SK-N-SH treated with all-trans-retinoic acid at 6 μM for 48 hours (cell line): ENCODE results near the gene ADCY9.

Source experiments
- BACH2 ChIP-seq: fragments of 250-450 bp; sonication (Bioruptor Pico); IDR thresholded peaks from 2 replicates; pipeline ENCODE4 v1.9.0; 2021; ENCODE audit warnings: mild to moderate bottlenecking, borderline replicate concordance
- CSDC2 ChIP-seq: fragments of 250-450 bp; sonication (Bioruptor Pico); IDR thresholded peaks from 2 replicates; pipeline ENCODE4 v1.5.0; 2020; ENCODE audit warnings: mild to moderate bottlenecking, moderate library complexity
- SNAI2 ChIP-seq: fragments of 250-450 bp; sonication (Bioruptor Pico); IDR thresholded peaks from 2 replicates; pipeline ENCODE4 v1.5.0; 2020; ENCODE audit warnings: mild to moderate bottlenecking, moderate library complexity
- TOX ChIP-seq: fragments of 250-450 bp; sonication (Bioruptor Pico); IDR thresholded peaks from 2 replicates; pipeline ENCODE4 v1.8.0; 2021; ENCODE audit warnings: mild to moderate bottlenecking, moderate library complexity, borderline replicate concordance
- ZFP30 ChIP-seq: fragments of 450-650 bp; formaldehyde crosslinking; IDR thresholded peaks from 2 replicates; pipeline ENCODE4 v1.5.0; 2022; ENCODE audit warnings: mild to moderate bottlenecking, moderate library complexity
- TF ChIP-seq, protein P1 (sequence below): fragments of 250-450 bp; sonication (Bioruptor Pico); IDR thresholded peaks from 2 replicates; pipeline ENCODE4 v1.8.0; 2020; ENCODE audit warnings: mild to moderate bottlenecking, moderate library complexity, borderline replicate concordance
- TF ChIP-seq, protein P2 (sequence below): fragments of 250-450 bp; sonication (Bioruptor Pico); IDR thresholded peaks from 2 replicates; pipeline ENCODE4 v1.5.1; 2020; ENCODE audit warnings: low read depth, mild to moderate bottlenecking, moderate library complexity

GRCh38 chr16:4071686-4072561 is 44.3 kb downstream of the ADCY9 start:
- TF ChIP-seq TOX (no peak), SNAI2 (no peak), CSDC2 (no peak), ZFP30 (CRISPR knock-in tag) (no peak), BACH2 (CRISPR knock-in tag) (no peak)
- TF ChIP-seq, protein P1, sequence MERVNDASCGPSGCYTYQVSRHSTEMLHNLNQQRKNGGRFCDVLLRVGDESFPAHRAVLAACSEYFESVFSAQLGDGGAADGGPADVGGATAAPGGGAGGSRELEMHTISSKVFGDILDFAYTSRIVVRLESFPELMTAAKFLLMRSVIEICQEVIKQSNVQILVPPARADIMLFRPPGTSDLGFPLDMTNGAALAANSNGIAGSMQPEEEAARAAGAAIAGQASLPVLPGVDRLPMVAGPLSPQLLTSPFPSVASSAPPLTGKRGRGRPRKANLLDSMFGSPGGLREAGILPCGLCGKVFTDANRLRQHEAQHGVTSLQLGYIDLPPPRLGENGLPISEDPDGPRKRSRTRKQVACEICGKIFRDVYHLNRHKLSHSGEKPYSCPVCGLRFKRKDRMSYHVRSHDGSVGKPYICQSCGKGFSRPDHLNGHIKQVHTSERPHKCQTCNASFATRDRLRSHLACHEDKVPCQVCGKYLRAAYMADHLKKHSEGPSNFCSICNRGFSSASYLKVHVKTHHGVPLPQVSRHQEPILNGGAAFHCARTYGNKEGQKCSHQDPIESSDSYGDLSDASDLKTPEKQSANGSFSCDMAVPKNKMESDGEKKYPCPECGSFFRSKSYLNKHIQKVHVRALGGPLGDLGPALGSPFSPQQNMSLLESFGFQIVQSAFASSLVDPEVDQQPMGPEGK (CRISPR knock-in tag): no peak
- TF ChIP-seq, protein P2, sequence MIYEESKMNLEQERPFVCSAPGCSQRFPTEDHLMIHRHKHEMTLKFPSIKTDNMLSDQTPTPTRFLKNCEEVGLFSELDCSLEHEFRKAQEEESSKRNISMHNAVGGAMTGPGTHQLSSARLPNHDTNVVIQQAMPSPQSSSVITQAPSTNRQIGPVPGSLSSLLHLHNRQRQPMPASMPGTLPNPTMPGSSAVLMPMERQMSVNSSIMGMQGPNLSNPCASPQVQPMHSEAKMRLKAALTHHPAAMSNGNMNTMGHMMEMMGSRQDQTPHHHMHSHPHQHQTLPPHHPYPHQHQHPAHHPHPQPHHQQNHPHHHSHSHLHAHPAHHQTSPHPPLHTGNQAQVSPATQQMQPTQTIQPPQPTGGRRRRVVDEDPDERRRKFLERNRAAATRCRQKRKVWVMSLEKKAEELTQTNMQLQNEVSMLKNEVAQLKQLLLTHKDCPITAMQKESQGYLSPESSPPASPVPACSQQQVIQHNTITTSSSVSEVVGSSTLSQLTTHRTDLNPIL (CRISPR knock-in tag): no peak
